ENCODE data around the gene TULP4.

The TULP4 gene, protein sequence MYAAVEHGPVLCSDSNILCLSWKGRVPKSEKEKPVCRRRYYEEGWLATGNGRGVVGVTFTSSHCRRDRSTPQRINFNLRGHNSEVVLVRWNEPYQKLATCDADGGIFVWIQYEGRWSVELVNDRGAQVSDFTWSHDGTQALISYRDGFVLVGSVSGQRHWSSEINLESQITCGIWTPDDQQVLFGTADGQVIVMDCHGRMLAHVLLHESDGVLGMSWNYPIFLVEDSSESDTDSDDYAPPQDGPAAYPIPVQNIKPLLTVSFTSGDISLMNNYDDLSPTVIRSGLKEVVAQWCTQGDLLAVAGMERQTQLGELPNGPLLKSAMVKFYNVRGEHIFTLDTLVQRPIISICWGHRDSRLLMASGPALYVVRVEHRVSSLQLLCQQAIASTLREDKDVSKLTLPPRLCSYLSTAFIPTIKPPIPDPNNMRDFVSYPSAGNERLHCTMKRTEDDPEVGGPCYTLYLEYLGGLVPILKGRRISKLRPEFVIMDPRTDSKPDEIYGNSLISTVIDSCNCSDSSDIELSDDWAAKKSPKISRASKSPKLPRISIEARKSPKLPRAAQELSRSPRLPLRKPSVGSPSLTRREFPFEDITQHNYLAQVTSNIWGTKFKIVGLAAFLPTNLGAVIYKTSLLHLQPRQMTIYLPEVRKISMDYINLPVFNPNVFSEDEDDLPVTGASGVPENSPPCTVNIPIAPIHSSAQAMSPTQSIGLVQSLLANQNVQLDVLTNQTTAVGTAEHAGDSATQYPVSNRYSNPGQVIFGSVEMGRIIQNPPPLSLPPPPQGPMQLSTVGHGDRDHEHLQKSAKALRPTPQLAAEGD (N-terminal part only)

DNA sequence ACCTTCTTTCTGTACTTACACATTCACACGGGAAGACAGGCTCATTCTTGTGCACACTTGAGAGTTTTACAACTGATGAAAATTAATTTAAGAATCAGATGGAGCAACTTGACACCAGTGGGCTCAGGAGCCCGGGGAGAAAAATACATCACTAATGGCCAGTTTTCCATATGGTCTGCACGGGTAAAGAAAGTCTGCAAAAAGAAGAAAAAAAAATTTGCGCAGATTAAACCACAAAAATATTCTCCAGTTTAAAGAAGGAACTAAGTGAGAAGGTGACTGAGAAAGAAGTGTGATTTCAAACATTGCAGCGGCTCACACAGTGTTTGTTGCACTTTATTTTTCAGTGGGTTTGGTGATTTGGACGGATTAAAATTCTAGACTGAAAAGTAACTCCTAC is at the start of gene TULP4:
Gene TULP4 (plus strand): TSS at position 301 of the 400 bp plus-strand sequence. CDS start 1,552 bp downstream, outside the sequence.
- no peak for DNase-seq (ENCODE audit: low spot score)

DNA sequence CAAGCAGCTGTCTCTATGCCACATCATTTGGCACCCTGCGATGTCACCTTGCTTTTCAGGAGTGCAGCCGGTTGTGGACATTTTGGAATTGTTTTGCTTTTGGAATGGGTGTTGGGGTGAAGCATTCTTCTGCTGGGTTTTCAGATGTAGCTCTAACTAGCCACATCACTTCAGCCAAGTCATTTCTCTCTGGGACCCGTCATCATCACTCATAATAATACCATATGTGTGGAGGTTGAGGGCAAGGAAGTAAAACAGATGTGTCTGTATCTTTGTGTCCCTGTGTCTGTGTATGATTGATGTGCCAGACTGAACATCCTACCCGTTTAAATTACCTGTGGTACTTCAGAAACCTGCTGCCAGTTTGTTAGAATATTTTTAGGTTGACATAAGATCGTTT is 49.5 kb upstream of the TULP4 start:
- DNase-seq (ENCODE audit: low spot score), result no peak

DNA sequence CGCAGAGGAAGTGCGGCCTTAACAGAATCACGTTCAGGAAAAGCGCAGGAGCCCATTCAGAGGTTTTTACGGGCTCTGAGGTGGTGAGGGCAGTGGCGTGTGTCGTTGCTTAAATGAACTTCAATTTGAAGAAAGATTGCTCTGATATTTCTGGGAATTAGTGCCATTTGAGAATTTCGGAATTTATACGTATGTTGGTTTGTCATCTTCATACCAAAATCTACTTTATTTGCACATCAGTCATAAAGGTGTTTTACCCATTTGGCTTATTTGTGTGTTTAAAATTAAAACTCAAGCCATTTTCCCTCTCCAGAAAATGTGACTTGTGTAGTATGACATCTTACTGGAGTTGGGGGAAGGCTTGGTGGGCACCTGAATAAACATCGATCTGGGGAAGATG is 48.1 kb upstream of the TULP4 start:
- no peak for DNase-seq (ENCODE audit: low spot score)

GRCh38 chr6:158266131-158266530 is 46.1 kb upstream of the TULP4 start:
- DNase-seq (ENCODE audit: low spot score), result no peak

- no peak for DNase-seq (ENCODE audit: low spot score)
Measured at GRCh38 chr6:158268361-158269147, 43.7 kb upstream of the TULP4 start.

- DNase-seq (ENCODE audit: low spot score), result no peak
Measured at GRCh38 chr6:158269657-158270056, 42.6 kb upstream of the TULP4 start.

DNA sequence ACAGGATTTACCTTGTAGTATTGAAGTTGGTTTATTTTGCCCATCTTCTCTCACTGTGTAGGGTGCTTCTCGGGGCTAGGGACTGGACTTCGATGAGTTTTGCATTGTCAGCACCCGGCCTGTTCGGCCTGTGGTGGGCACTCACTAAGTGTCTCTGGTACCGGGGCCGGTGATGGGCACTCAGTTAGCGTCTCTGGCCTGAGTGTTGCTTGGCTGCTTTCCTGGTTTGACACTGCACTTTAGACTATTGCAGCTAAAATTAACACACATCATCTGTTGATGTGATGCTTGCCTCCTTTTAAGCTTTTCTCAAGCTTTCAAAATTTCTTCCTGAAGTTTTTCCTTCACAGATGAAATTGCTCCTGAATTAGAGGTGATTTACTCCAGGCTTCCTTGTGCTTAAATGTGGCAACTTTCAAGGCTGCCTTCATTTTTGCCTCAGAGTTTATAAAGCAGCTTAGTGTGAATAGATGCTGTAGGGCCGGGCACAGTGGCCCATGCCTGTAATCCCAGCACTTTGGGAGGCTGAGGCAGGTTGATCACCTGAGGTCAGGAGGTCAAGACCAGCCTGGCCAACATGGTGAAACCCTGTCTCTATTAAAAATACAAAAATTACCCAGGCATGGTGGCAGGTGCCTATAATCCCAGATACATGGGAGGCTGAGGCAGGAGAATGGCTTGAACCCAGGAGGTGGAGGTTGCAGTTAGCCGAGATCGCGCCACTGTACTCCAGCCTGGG is 41.7 kb upstream of the TULP4 start:
- DNase-seq (ENCODE audit: low spot score), result no peak

DNA sequence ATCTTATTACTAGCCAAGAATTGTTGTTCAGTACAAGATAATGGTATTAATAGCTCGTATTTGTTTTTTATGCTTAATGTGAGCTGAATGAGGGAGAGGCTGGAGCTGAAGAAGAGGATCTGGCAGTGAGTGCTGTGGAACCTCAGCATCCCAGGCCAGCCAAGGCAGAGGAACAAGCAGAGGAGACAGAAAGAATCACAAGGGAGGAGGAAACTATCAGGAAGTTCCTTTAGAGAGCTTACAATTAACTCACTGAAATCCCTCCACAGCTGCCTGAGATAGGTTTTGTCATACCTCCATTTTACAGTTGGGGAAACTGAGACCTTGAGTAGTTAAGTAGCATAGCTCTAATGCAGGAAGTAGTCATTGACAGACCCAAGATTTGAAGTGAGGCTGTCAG is 39.9 kb upstream of the TULP4 start:
- no peak for DNase-seq (ENCODE audit: low spot score)

GRCh38 chr6:158278004-158278403 is 34.3 kb upstream of the TULP4 start:
- DNase-seq (ENCODE audit: low spot score), result no peak

DNA sequence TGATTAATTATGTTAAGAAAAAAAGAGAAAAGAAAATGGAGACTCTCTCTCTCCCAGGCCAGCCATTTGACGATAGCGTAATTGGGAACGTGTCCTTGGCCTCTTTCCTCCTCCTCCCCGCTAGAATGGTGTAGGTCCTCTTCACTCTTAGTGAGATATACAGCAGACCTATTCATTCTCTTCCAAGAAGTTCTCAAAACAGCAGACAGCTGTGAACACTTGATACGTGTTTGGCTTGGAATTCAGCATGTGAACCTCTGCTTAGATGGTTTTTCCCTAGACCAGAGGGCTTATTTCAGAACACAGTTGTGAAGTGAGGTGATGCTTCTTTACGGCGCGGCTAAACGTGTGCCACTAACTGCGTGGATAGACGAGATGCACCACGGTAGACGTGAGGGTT is 32.6 kb upstream of the TULP4 start:
- peak; percentile 48 for DNase-seq (ENCODE audit: low spot score)

DNA sequence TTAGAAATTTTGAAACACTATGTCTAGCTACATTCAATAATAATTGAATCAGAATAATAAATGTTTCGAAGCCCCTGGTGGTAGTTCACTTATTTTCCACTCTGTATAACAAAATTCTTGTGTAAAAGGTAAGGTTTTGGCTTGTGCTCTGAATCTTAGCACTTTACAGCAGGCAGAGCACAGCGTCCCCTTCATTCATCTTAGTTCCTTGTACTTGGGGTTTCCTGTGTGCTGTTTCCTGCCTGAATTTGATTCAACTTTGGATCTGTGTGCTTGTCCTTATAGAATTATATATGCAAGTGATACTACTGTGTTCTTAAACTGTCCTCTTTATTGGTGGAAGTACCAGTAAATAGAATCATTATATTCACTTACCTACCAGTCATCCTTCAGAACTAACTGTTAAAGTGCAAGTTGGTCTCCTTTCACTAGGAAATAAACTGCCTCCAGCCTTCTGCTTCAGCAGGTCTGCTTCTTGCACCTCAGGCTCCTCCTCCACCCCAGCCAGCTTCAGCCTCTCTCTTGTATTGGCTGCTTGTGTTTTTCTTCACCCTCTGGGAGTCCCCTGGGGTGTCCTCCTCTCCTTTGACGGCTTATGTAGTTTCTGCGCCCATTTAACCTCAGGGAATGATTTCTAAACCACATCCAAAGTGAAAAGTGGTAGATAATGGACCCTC is 28.8 kb upstream of the TULP4 start:
- DNase-seq (ENCODE audit: low spot score), result no peak

GRCh38 chr6:158284007-158284875 is 28.0 kb upstream of the TULP4 start:
- peak; percentile 74 for DNase-seq (ENCODE audit: low spot score)

DNA sequence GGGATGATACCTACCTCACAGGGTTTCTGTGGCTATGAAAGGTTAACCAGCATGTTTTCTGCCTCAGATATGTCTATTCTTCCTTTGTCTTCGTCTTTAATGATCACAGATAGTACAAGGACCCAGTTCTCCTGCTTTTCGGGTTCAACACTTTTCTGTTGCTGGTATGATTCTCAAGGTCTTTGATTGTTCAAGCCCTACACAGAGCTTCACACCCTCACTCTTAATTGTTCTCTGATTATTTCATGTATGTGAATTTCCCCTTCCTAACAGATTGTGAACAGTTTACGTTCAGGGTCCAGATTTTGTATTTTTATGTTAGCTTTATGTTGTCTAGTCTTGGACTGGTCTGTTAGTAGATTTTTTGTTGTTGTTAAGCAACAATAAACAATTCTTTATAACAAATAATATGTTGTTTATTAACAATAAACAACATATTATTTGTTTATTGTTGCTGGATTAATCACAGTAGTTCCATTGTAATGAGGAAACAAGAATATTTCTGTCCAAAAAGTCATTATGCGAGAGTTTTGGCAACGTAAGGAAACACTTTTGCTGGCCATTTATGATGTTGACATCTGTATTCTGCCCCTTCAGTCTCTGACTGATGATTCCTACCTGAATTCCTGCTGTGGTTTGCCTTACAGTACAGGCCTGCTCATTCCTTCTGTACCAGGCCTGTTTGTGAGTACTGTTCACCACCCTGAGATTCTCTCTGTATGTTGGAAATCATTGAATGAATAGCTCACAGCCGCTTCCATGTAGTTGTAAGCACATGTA is 27.2 kb upstream of the TULP4 start:
- DNase-seq (ENCODE audit: low spot score), result peak; percentile 83

DNA sequence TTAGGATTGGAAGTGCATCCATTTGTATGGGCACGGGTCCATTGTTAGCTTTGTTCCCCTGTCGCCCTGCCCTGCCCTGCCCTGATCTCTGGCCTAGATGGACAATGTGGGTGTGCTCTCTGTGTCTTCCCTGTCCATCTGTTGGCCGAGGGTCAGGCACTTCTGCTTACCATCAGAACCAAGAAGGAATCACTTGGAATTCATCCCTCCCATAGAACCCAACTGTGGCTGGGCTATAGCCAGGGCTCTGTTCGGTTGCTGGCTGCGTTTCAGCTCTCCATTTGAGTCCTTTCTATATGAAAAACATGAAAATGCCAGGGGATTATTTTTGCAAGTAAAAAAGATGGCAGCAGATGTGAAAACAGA is 26.6 kb upstream of the TULP4 start:
- DNase-seq (ENCODE audit: low spot score), result no peak

DNA sequence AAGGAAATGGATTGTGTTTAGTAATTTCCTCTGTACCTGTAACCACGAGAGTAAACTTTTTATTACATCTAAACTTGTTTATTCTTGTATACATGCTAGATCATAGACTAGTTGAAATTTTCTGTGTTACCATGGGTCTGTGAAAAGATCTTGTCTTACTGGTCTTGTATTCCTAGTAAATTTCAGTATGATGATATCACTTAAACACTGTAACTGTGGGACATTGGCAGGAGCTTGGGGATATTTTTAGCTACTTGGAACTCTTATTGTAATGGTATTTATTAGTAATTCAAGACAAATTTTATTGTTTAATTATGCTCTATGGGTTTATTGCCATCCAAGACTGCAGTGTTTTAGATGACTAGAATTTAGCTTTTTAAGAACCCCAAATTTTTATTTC is 25.9 kb upstream of the TULP4 start:
- DNase-seq (ENCODE audit: low spot score), result no peak

DNA sequence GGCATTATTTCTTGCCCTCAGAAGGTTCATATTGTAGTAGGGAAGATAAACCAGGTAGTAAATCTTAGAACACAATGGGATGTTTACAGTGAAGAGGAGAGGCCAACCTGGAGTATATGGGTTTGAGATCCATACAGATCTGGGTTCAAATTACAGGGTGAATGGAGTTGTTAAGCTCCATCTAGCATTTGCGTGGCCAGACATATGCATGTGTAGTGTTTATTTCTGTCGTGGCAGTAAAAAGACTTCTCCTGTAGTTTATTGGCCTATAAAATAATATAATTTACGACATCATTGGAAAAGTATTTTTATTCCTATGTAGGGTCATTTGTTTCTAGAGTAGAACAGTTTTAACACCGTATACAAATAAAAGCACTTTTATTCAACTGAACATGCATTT is 25.2 kb upstream of the TULP4 start:
- no peak for DNase-seq (ENCODE audit: low spot score)

DNA sequence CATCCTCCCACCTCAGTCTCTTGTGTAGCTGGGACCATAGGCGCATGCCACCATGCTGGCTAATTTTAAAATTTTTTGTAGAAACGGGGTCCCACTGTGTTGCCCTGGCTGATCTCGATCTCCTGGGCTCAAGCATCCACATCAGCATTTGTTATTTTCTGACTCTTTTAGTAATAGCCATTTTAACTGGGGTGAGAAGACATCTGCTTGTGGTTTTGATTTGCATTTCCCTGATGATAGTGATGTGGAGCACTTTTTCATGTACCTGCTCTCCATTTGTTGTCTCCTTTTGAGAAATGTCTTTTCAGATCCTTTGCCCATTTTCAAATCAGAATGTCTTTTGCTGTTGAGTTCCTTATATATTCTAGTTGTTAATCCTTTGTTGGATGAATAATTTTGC is 22.2 kb upstream of the TULP4 start:
- DNase-seq (ENCODE audit: low spot score), result no peak

GRCh38 chr6:158290659-158291058 is 21.6 kb upstream of the TULP4 start:
- DNase-seq (ENCODE audit: low spot score), result no peak

GRCh38 chr6:158292016-158292415 is 20.2 kb upstream of the TULP4 start:
- no peak for DNase-seq (ENCODE audit: low spot score)
